ENCODE data around the gene ACTR3C.
"Not testable (repeated sequence)": the region's sequence is repeated elsewhere in the genome, so short reads cannot be mapped to it uniquely, and the experiment has no call there.

ACTR3C gene

GRCh38 chr7:150335108-150335773 is 11.9 kb upstream of the ACTR3C start:
- no peak for DNase-seq

DNA sequence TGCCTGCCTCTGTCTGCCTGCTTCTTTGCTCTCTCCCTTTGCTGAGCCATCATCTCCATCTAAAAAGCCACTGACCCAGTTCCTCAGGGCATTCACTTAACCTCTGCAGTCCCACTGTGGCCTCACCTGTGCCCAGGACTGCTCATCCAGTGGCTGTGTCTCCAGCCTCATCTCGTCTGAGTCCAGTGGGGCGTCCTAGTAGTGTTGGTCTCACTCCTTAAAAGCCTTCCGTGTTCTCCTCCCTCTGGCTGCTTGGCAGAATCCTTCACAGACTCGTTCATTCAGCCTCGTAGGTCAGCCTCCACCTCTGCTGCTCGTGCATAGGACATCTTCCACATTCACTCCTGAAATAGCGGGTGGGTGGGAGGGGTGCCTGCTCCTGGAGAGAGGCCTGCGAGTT is 10.8 kb upstream of the ACTR3C start:
- no peak for DNase-seq

DNA sequence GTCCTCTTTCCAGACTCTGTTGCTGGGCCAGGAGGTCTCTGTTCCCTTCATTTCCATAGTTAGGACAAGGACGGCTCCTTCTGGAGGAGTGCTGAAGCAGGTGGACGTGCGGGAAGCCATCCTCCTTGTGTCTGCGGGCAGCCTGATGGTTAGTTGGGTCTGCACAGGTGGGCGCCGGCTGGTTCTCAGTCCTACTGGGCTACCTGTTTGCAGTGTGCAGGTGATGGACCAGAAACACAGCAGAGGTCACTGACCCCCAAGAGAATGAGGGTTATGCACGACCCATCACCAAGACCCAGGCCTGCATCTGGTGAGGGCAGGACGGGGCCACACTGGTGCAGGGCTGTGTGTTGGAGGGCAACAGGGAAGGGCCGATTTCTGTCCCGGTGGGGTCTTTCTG is 10.3 kb upstream of the ACTR3C start:
- no peak for DNase-seq

DNA sequence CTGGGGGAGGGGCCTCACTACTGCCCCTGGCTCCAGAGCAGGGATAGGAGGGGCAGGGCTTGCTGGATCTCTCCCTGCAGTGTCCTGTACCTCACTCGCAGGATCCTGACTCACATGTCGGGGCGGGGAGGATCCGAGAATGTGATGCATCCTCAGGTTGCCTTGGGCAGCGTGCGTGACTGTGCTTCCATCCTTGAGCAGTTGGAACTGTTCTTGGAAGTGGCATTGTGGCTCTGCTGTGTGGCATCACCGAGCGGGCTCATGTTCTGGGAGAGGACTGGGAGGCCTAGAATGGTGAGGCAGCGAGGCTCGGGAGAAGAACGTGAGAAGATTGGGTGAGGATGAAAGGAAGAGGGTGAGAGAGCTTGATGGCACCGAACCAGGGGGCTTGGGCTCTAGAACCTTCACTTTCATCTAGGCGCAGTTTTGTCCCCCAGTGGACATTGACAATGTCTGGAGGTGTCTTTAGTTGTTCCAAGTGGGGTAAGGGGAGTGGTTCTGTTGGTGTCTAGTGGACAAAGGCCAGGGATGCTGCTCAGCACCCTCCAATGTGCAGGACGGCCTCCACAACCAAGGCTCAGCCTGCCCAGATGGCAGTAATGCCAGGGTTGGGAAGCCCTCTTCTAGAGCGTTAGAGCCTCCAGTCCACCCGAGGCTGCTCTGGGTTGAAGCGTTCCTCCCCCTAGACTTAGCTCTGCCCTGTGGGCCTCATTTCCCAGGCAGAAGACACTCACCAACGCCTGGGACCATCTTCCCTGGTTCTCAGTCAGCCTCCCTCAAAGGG is 9.7 kb upstream of the ACTR3C start:
- no peak for DNase-seq

DNA sequence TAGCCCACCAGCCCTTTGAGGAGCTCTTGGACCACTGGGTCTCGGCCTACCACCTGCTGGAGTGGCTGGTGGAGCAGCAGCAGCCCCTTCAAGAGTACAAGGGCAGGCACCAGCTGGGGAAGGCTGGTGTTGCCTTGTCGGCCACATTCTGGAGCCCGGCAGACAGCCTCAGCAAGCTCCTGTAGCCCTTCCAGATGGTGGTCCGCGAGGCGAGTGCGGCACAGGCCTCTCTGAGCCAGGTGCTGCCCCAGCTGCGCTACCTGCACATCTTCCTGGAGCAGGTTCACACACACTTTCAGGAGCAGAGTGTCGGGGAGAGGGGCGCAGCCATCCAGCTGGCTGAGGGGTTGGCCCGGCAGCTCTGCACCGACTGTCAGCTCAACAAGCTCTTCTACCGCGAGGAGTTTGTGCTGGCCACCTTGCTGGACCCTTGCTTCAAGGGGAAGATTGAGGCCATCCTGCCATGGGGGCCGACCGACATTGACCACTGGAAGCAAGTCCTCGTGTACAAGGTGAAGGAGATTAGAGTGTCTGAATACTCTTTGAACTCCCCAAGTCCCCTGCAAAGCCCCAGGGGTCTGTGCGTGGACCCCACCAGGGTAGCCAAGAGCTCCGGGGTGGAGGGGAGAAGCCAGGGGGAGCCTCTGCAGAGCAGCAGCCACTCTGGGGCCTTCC is 7.0 kb upstream of the ACTR3C start:
- no peak for DNase-seq

DNA sequence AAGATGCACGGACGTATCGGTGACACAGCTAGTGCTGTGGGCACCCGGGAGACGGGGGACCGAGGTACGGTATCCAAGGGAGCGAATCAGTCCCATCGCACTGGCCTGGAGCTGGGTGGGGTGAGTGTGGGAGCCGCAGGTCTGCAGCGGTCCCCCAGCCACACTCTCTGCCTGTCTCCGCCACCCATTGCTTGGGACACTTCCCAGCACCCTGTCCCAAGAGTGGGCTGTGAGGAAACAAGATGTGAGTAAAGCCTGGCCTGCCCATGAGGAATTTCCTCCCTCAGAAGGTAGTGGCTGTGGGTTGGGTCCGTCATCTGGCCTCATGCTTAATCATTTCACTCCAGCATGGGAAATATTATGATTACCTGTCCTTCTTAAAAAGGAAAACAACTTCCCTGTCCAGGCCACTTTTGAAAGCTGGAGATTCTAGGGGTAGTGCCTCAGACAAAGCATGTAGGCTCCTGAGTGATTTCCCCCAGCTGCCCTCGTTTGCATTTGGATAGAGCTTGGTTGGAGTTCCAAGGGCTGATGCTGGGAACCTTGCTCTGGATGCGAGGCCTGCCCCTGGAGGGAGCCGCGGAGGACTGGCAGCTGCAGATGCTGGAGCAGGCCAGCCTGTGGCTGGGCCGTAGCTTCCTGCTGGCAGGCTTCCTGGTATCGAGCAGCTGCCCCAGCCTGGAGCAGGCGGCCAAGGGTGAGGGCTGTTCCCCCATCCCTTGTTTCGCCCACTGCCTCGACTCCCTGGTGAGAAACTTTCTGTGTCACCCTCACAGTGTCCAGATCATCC is 6.2 kb upstream of the ACTR3C start:
- DNase-seq, result no peak

DNA sequence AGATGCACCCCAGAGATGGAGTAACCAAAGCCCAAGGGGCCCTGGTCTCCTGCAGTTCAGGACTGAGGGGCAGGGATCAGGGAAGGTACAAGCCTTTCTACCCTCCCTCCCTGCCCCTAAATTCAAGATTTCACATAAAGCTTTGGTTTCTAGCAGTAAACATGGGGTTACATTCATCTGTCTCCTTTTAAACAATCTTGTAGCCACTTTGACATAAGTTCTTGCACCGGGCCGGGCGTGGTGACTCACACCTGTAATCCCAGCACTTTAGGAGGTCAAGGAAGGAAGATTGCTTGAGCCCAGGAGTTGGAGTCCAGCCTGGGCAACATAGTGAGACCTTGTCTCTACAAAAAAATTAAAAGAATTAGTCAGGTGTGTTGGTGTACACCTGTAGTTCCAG is 4.0 kb upstream of the ACTR3C start:
- no peak for DNase-seq

DNA sequence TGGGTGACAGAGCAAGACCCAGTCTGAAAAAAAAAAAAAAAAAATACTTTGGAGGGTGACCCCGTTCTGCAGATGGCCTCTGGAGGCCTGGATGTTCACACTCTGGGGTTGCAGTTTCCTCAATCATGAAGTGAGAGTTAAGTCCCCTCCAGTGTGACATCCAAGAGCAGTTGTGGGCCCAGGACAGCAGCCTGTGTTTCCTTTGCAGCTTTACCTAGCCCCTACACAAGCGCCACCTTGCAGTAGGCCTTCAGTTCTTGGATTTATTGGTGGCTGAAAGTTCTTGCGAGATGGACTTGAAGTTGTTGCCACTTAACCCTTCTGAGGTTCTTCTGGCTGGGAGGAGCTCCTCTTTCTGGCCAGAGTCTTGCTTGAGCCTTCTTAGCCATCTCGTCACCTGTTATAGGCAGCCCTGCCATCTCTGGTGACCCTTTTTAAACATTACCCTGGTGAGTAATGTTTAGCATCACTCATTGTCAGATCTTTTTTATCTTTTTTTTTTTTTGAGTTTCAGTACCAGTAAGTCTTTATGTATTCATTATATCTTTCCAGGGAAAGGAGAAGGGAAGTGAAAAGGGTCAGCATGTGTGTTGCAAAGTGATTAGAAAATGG is 3.4 kb upstream of the ACTR3C start:
- DNase-seq, result no peak

DNA sequence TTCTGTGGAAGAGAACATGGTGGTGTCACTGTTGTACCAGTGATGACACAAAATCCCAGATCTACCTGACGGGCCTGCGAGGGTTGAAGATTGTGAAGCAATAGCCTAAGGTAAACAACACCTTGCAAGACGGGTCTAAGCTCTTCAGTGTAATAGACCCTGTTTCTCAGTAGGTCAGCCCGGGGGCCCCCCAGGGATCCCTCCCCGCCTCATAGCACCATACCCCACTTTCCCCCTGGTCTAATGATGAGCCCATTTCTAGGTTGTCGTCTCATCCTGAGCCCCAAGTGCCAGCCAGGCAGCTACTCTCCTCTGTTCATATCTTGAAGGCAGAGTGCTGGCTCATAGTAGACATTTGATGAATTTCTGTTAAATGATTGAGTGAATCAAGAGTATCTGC is 2.6 kb upstream of the ACTR3C start:
- no peak for DNase-seq

DNA sequence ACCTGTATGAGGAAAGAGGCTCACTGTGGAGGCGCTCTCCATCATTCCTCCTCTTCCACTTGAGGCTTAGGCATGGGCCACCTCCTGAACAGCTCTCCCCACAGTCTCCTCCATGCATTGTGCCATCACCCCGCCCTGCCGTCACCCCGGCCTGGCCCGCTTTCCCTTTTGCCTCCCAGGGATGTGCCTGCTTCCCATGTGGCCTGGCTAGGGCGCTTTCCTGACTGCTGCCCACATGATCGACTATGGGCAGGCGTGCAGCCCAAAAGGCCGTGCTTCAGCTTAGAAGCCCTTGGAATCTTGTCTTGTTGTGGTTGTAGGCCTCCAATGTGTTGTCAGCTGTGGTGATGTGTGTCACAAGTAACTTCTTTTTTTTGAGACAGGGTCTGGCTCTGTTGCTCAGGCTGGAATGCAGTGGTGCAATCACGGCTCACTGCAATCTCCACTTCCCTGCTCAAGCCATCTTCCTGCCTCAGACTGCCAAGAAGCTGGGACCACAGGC is 1.8 kb upstream of the ACTR3C start:
- no peak for DNase-seq

DNA sequence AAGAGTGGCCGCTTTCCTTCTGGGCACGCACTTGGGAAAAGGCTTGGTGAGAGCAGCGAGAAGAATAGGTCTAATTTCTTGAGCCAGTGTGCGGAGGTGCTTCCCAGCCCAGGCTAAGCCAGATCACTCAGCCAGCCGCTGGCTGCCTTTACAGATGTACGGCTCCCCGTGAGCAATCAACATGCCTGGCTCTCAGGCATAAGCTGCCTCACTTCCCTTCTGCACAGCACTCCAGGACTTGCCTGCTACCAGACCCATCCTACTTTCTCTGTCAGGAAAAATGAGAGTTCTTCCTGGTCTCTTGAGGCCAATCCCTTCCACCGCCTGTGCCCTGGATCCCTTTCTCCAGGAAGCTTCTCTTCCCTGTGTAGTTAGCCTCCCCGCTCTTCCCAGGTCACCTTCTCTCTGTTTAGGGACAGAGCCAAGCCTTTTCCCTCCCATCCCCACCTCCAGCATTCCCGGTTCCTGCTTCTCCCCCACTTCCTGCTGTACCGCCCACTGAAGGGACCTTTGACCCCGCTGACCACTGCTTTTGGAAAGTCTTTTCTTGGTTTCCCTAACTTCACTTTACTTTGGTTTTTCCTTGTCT is 1.1 kb upstream of the ACTR3C start:
- no peak for DNase-seq

DNA sequence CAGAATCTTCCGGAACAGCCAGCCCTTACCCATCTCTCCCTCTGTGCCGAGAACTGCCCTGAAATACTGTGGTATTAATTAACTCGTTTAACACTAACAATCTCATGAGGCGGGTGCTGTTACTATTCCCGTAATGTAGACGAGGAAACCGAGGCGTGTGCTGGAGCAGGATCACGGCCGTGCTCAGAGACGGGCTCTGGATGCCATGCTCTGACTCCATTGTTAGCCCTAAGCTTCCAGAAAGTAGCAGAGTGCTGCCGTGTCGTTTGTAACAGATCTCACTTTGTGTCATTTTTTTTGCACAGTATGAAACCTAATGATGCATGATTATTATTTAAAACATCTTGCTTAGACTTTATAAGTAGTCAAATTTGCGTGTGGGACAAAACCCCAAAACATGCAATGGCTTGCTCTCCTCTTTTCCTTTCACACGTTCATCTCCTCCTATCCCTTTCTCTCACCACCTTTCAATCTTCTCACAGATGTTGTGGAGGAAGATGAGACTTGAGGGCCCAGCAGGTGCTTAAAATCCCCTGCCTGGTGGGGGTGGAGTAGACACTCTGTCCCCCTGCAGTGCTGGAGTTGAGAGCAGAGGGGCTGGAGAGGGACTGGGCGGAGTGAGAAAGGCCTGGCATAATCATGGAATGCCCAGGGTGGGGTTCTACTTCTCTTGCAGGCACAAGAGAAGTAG is 482 bp upstream of the ACTR3C start:
- no peak for DNase-seq

GRCh38 chr7:150322114-150322832 is 1.1 kb downstream of the ACTR3C start:
- DNase-seq, result peak; percentile 71

DNA sequence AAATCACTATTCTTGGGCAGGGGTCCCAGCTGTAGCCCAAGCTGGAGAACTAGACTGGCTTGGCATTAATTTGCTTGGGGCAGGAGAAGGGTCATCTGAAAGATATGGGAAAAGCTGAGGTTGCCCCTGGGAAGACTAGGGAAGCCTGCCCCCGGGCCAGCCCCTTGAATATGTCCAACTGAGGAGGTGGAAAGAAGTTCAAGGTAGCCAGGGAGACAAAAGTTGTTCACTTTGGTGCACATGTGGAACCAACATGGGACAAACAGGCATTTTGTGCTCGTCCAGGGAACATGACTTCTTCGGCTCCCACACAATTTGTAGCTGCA is 1.6 kb downstream of the ACTR3C start:
- no peak for DNase-seq

GRCh38 chr7:150317748-150318444 is 5.4 kb downstream of the ACTR3C start:
- no peak for DNase-seq

GRCh38 chr7:150316987-150317386 is 6.4 kb downstream of the ACTR3C start:
- not testable (repeated sequence) for DNase-seq

DNA sequence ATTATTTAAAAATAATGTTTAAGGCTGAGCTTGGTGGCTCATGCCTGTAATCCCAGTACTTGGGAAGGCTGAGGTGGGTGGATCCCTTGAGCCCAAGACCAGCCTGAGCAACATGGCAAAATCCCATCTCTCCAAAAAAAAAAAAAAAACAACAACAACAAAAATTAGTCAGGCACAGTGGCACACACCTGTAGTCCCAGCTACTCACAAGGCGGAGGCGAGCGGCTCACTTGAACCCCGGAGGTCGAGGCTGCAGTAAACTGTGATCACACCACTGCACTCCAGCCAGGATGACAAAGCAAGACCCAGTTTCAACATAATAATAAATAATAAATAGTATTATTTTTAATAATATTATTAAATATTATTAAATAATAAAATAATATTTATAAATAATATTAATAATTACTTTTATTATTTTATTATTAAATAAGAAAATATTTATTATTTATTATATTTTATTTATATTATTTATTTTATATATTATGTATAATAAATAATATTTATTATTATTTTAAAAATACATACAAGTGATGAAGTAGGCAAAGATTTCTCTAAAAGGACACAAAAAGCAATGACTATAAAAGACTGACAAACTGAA is 8.6 kb downstream of the ACTR3C start:
- DNase-seq, result no peak

DNA sequence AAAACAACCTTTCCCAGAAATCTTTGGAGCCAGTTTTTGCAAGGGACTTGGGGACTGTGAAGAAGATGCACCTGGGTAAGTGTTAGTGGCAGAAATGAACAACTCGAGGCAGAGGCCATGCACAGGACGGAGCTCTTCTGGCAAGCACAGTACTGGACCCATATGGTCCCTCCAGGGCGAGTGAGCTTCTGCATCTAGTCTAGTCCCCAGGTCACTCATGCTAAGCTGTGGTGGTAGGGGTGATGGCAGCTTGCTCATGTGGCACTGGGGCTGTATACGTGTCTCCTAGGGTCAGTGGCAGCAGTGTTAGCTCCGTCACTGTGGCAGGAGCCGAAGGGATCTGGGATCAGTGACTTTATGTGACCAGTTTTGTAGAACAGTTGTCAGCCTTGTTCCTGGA is 9.5 kb downstream of the ACTR3C start:
- no peak for DNase-seq

DNA sequence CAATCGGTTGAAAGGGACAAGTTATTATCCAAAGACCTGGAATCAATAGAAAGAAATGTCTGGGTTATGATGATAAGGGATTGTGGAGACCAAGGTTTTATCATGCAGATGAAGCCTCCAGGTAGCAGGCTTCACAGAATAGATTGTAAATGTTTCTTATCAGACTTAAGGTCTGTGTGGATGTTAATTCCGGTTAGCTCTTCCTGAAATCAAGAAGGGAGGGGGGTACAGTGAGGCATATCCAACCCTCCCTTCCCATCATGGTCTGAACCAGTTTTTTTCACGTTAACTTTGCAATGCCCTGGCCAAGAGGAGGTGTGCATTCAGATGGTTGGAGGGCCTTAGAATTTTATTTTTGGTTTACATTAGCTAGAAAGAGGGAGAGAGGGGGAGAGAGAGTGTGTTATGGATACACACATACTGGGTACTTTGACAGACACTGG is 10.0 kb downstream of the ACTR3C start:
- DNase-seq, result no peak
